ENCODE results near the gene BMPR2. TPM values are rescaled to one million over a fixed set of nuclear protein-coding genes. Genes with fewer than 3 reads are reported as not detected.

The BMPR2 gene
- total RNA-seq, 1 donor from 2014 or later = 47.9 TPM

DNA sequence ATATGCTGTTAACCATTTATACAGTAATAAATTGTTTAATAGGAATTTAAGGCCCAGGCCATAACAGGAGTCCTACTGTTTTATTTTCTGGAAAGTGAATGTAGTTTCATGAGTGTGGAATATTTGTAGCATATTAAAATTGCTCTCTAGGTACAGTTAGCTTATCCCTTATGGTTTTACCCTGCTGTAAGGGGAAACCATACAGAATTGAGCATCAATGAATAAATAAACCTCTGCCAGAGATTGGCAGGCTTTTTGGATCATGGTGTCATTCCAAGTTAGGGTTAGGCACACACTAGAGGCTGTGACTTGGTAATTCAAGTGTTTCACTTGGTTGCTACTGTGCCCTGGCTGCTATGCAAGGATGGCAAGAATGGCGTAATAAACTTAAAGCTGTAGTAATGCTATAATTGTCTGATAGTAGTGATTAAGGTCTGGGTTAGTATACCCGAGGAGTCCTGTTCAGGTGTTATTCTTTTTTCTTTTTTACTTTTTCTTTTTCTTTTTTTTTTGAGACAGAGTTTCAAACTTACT, 30.4 kb downstream of the BMPR2 start:
- intact Hi-C loops (cut with DNase I) = no loop called here
- no peaks in the 10 kb centered on the region for H3K9me3 ChIP-seq
- H3K27ac ChIP-seq = no peak overlapping the region
- no peaks in the 10 kb centered on the region for H3K27me3 ChIP-seq
- H3K4me1 ChIP-seq = peaks cover 15% of the 10 kb centered on the region
- no peak overlapping the region for H3K4me3 ChIP-seq
- TF ChIP-seq, protein P1, sequence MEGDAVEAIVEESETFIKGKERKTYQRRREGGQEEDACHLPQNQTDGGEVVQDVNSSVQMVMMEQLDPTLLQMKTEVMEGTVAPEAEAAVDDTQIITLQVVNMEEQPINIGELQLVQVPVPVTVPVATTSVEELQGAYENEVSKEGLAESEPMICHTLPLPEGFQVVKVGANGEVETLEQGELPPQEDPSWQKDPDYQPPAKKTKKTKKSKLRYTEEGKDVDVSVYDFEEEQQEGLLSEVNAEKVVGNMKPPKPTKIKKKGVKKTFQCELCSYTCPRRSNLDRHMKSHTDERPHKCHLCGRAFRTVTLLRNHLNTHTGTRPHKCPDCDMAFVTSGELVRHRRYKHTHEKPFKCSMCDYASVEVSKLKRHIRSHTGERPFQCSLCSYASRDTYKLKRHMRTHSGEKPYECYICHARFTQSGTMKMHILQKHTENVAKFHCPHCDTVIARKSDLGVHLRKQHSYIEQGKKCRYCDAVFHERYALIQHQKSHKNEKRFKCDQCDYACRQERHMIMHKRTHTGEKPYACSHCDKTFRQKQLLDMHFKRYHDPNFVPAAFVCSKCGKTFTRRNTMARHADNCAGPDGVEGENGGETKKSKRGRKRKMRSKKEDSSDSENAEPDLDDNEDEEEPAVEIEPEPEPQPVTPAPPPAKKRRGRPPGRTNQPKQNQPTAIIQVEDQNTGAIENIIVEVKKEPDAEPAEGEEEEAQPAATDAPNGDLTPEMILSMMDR (IDR thresholded peaks at IDR 0.05) = no peak
- TF ChIP-seq POLR2A (IDR thresholded peaks at IDR 0.05) (no peak), POLR2AphosphoS5 (IDR thresholded peaks at IDR 0.05; ENCODE audit: insufficient read depth in 1 of 2, low read depth in 1 of 2) (no peak)
- H3K36me3 ChIP-seq = no peaks in the 10 kb centered on the region
- no peak for DNase-seq (ENCODE audit: extremely low spot score in 2 of 2)

GRCh38 chr2:202408546-202409140, 32.5 kb downstream of the BMPR2 start:
- TF ChIP-seq POLR2AphosphoS5 (IDR thresholded peaks at IDR 0.05; ENCODE audit: insufficient read depth in 1 of 2, low read depth in 1 of 2) = no peak
- TF ChIP-seq POLR2A (IDR thresholded peaks at IDR 0.05) = no peak
- TF ChIP-seq, protein P1 (IDR thresholded peaks at IDR 0.05) = no peak
- Histone ChIP-seq H3K36me3 (no peaks in the 10 kb centered on the region), H3K27ac (no peak overlapping the region), H3K4me3 (no peak overlapping the region), H3K9me3 (no peaks in the 10 kb centered on the region), H3K27me3 (no peaks in the 10 kb centered on the region), H3K4me1 (peaks cover 16% of the 10 kb centered on the region)
- intact Hi-C loops (cut with DNase I) = no loop called here
- DNase-seq (ENCODE audit: extremely low spot score in 2 of 2) = no peak

- H3K36me3 ChIP-seq = no peaks in the 10 kb centered on the region
- no peaks in the 10 kb centered on the region for H3K27me3 ChIP-seq
- no peaks in the 10 kb centered on the region for H3K9me3 ChIP-seq
- H3K27ac ChIP-seq = no peak overlapping the region
- DNase-seq (ENCODE audit: extremely low spot score in 2 of 2) = no peak
- TF ChIP-seq, protein P1 (IDR thresholded peaks at IDR 0.05) = no peak
- peaks cover 23% of the 10 kb centered on the region for H3K4me1 ChIP-seq
- no peak overlapping the region for H3K4me3 ChIP-seq
- intact Hi-C loops (cut with DNase I) = no loop called here
Measured at GRCh38 chr2:202410092-202410491, 34.0 kb downstream of the BMPR2 start.

DNA sequence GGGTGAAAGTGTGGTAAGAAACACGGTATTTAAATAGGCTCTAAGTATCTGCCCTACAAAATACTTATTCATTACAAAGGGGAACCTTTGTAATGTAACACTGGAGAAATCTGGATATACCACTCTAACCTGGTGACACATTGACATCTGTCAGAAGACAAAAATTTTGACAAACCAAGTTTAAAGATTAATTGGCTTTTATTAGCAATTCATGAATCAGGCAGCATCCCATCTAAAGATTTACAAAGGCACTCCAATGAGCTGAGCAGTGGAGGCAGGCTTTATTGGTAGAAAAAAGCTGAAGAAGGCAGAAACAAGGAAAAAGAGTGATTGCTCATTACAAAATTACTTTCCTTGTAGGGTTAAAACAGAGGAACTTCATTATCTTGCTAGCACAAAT, 35.0 kb downstream of the BMPR2 start:
- Histone ChIP-seq H3K9me3 (no peaks in the 10 kb centered on the region), H3K27ac (no peak overlapping the region), H3K4me1 (peaks cover 23% of the 10 kb centered on the region), H3K36me3 (no peaks in the 10 kb centered on the region), H3K27me3 (no peaks in the 10 kb centered on the region), H3K4me3 (no peak overlapping the region)
- TF ChIP-seq POLR2AphosphoS5 (IDR thresholded peaks at IDR 0.05; ENCODE audit: insufficient read depth in 1 of 2, low read depth in 1 of 2) (no peak), POLR2A (IDR thresholded peaks at IDR 0.05) (no peak)
- TF ChIP-seq, protein P1 (IDR thresholded peaks at IDR 0.05) = no peak
- DNase-seq (ENCODE audit: extremely low spot score in 2 of 2) = no peak
- intact Hi-C loops (cut with DNase I) = no loop called here

GRCh38 chr2:202418027-202418426, 41.9 kb downstream of the BMPR2 start:
- DNase-seq (ENCODE audit: extremely low spot score in 2 of 2) = no peak
- Histone ChIP-seq H3K4me3 (no peak overlapping the region), H3K27me3 (no peaks in the 10 kb centered on the region), H3K27ac (no peak overlapping the region), H3K4me1 (peaks cover 12% of the 10 kb centered on the region), H3K9me3 (no peaks in the 10 kb centered on the region), H3K36me3 (no peaks in the 10 kb centered on the region)
- intact Hi-C loops (cut with DNase I) = no loop called here
- TF ChIP-seq, protein P1 (IDR thresholded peaks at IDR 0.05) = no peak
- TF ChIP-seq POLR2A (IDR thresholded peaks at IDR 0.05) = no peak
- TF ChIP-seq POLR2AphosphoS5 (IDR thresholded peaks at IDR 0.05; ENCODE audit: insufficient read depth in 1 of 2, low read depth in 1 of 2) = no peak

All from vagina (tissue), 2 donors.